AG10803 (cell line): ENCODE data around the gene CELSR1.

Experiments
- DNase-seq: peaks from one replicate; pipeline ENCODE4 v3.0.0; 2010; ENCODE audit warnings: low read depth
- H3K4me3 ChIP-seq: 2 replicates; pipeline ENCODE4 v1.5.1; 2011; ENCODE audit warnings: mild to moderate bottlenecking, low read length, control low read depth
- TF ChIP-seq, protein P1 (sequence below): conservative IDR thresholded peaks from 2 replicates; pipeline ENCODE4 v1.5.1; 2011; ENCODE audit warnings: mild to moderate bottlenecking, low read length, control low read depth, inconsistent platforms

The CELSR1 gene

DNA sequence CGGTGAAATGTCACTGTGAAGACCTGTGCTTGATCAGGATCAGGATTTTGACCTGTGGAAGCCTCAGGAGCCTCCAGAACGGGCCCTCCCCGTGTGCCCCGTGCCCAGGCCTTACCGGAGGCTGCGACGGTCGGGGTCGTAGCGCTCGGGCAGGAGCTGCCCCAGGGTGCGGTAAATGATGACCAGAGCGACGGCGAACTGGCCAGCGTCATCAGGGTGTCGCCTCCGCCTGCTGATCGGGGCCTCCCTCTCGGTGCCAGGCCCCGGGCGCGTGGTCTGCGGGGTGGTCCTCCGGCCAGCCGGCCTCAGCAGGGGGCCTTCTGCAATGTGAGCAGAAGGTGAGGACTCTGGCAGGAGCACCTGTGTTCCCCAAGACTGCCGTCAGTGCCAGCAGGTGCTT is 155.7 kb downstream of the CELSR1 start:
- H3K4me3 ChIP-seq = no peak overlapping the region
- TF ChIP-seq, protein P1, sequence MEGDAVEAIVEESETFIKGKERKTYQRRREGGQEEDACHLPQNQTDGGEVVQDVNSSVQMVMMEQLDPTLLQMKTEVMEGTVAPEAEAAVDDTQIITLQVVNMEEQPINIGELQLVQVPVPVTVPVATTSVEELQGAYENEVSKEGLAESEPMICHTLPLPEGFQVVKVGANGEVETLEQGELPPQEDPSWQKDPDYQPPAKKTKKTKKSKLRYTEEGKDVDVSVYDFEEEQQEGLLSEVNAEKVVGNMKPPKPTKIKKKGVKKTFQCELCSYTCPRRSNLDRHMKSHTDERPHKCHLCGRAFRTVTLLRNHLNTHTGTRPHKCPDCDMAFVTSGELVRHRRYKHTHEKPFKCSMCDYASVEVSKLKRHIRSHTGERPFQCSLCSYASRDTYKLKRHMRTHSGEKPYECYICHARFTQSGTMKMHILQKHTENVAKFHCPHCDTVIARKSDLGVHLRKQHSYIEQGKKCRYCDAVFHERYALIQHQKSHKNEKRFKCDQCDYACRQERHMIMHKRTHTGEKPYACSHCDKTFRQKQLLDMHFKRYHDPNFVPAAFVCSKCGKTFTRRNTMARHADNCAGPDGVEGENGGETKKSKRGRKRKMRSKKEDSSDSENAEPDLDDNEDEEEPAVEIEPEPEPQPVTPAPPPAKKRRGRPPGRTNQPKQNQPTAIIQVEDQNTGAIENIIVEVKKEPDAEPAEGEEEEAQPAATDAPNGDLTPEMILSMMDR = no peak
- DNase-seq = no peak

DNA sequence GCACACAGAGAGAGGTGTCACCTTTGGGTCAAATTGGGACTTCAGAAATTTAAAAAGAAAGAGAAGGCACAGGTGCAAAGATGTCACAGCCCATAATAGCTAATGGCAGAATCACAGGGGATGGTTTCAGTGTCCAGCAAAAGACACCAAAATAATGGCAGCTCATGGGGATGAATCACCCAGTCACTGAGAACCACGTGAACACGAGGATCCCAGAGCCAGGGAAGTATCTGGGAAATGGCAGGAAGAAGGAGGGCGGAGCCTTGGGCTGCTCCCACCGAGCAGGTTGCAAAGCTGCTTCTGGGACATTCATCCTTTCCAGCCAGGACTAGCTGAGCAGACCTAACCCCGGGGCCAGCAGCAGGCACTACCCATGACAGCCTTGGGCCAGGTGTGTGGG is 156.3 kb downstream of the CELSR1 start:
- no peak for DNase-seq
- H3K4me3 ChIP-seq = no peak overlapping the region
- TF ChIP-seq, protein P1 = no peak

DNA sequence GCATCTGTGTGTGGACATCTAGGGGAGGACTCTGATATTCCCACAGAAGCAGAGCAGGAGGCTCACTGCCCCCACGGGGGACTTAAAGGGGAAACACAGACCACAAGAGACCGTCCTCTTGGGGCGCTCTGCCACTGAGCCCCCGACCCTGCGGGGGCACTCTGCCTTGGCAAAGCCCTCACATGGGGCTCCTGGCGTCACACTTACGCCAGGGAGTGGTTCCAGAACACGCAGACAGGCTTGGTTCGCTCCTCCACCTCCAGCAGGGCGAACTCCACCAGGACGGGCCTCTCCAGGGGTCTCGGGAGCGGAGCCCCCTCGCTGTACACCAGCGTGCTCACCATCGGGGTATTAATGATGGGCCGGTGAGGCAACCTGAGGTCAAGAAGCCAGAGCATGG is 156.8 kb downstream of the CELSR1 start:
- H3K4me3 ChIP-seq = no peak overlapping the region
- DNase-seq = no peak
- TF ChIP-seq, protein P1 = no peak

DNA sequence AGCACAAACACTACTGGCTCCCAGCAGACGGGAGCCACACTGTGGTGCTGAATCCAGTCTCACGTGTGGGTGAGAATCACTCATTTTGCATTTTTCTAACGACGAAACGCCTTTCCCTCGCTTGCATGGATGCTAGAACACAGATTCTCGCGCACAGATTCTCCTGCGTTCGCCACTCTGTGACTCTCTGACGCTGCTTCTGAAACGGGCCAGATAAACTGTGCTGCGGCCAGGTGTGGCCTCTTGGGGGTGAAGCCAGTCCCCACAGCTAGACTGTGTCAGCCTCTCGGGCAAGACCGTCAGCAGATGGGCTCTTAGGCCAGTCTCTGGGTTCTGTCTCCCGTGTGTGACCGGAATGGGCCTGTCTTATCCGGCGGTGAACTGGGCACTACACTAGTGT is 157.4 kb downstream of the CELSR1 start:
- no peak for DNase-seq
- TF ChIP-seq, protein P1 = no peak
- no peak overlapping the region for H3K4me3 ChIP-seq

DNA sequence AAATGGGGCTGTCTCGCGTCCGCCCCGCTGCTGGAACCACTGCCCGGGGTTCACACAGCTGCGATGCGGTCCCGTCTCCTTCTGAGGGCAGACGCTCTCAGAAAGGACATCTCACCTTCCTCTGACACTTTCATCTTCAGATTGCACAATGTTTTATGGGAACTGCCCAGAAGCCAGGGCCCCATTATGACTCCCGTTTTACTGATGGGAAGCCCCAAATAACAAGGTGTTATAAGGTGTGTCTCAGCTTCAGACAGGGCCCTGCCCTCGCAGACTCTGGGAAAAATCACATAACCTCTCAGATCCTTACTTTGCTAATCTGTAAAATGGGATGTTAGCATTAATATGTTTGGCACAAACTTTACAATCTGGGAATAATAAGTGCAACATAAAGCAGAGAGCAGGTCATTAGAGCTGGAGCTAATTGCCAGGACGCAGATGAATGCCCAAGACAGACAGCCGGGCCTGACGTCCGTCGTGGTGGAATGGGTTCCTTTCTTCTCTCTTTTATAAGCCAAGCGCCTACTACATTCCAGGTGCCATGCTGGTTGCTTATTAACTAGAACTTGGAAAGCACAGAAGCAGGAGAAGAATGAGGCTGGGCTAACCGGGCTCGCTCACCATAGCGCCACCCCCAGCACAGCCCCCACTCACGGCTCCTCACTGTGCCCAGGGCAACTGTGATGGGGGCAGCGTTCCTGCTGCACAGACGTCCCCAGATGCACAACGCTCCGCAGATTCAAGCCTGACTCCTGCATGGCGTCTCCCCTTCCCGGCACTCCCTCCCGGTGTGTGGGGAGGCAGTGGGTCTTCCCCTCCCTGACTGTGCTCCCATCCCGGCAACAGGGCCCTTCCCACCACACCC is 158.1 kb downstream of the CELSR1 start:
- TF ChIP-seq, protein P1 = no peak
- no peak overlapping the region for H3K4me3 ChIP-seq
- DNase-seq = no peak

DNA sequence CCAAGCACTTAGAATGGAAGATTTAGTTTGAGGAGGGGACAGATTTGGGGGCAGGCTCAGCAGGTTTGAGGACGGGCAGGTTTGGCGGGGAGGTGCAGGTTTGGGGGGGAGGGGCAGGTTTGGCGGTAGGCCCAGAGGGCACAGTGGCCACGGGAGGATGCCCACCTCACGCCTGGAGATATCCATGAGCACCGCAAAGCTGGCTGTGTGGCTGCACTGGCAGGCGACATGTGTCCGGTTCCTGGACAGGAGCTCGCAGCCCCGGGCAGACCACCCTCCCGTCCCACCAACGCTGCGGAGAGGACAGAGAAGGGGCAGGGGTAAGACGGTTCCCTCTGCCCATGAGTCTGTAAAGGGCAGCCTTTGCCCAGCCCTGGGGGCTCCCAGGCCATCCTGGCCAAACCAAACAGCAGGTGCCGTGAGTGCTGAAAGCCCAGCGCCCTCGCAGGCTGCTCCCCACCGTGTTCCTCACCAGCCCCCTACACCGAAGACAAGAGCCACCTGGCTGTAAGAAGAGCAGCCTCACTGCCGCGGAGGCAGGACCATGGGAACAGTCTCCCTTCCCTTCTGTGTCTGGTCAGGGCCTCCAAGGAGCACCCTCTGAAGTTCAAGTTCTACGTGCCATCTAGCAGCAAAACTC is 158.9 kb downstream of the CELSR1 start:
- no peak for DNase-seq
- no peak overlapping the region for H3K4me3 ChIP-seq
- TF ChIP-seq, protein P1 = no peak
